ENCODE data around the gene KCNC3.

Gene KCNC3

DNA sequence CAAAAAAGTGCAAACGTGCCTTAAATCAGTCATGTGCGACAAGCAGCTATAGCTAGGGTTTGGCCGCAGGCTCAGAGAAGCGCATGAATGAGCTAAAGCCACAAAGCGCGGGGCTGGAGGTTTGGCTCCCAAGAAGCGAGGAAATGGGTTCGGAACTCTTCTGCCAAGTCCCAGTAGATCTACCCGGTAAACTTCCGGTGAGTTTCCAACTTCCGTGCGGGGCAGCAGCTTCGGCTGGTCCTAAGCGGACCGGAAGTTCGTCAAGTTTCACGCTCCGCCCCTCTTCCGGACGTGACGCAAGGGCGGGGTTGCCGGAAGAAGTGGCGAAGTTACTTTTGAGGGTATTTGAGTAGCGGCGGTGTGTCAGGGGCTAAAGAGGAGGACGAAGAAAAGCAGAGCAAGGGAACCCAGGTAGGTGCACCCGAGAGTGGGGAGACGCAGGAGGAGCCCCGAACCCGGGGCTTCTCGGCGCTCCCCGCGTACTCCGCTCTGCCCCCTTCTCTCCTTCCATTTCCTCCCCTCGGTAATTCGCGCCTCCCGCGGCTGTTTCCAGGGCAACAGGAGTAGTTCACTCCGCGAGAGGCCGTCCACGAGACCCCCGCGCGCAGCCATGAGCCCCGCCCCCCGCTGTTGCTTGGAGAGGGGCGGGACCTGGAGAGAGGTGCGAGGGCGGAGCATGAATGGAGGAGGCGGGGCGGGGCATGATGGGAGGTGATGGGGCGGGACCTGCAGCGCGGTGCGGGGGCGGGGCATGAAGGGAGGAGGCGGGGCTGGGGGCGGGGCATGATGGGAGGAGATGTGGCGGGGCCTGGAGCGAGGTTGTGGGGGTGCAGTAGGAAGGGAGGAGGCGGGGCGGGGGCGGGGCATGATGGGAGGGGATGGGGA is 47.2 kb upstream of the KCNC3 start, which contains the start of gene NR1H2 (continued):
- TF ChIP-seq ZSCAN18 (tag by site-specific recombination; IDR thresholded peaks at IDR 0.05) (0 out of 2 replicates have a peak, but pooled peaks have one; percentile 8), ZNF510 (tag by site-specific recombination; IDR thresholded peaks at IDR 0.05; ENCODE audit: insufficient replicate concordance) (no peak), ZBTB11 (tag by site-specific recombination; conservative IDR thresholded peaks at IDR 0.05; ENCODE audit: low read depth) (peak; percentile 99), ZNF596 (tag by site-specific recombination; IDR thresholded peaks at IDR 0.05) (no peak), ZIC2 (tag by site-specific recombination; IDR thresholded peaks at IDR 0.05) (peak; percentile 42), PRDM10 (tag by site-specific recombination; IDR thresholded peaks at IDR 0.05) (peak; percentile 98), ZNF501 (tag by site-specific recombination; IDR thresholded peaks at IDR 0.05) (peak; percentile 86), ZBTB8A (tag by site-specific recombination; IDR thresholded peaks at IDR 0.05) (no peak), KLF1 (tag by site-specific recombination; IDR thresholded peaks at IDR 0.05) (peak; percentile 82), ZXDB (tag by site-specific recombination; IDR thresholded peaks at IDR 0.05) (peak; percentile 92), EGR2 (tag by site-specific recombination; IDR thresholded peaks at IDR 0.05; ENCODE audit: low read depth) (no peak), ZBTB21 (tag by site-specific recombination; IDR thresholded peaks at IDR 0.05) (peak; percentile 99), ZNF324 (tag by site-specific recombination; IDR thresholded peaks at IDR 0.05) (peak; percentile 71; the same call in 1 of the 2 replicates), ZSCAN30 (tag by site-specific recombination; IDR thresholded peaks at IDR 0.05) (peak; percentile 92; the same call in 1 of the 2 replicates), IKZF3 (tag by site-specific recombination; IDR thresholded peaks at IDR 0.05) (peak; percentile 45; the same call in 1 of the 2 replicates), ZNF2 (tag by site-specific recombination; IDR thresholded peaks at IDR 0.05) (peak; percentile 73; the same call in 1 of the 2 replicates), HOXA7 (CRISPR knock-in tag; IDR thresholded peaks at IDR 0.05; ENCODE audit: borderline replicate concordance) (no peak)
- TF ChIP-seq, protein P1, sequence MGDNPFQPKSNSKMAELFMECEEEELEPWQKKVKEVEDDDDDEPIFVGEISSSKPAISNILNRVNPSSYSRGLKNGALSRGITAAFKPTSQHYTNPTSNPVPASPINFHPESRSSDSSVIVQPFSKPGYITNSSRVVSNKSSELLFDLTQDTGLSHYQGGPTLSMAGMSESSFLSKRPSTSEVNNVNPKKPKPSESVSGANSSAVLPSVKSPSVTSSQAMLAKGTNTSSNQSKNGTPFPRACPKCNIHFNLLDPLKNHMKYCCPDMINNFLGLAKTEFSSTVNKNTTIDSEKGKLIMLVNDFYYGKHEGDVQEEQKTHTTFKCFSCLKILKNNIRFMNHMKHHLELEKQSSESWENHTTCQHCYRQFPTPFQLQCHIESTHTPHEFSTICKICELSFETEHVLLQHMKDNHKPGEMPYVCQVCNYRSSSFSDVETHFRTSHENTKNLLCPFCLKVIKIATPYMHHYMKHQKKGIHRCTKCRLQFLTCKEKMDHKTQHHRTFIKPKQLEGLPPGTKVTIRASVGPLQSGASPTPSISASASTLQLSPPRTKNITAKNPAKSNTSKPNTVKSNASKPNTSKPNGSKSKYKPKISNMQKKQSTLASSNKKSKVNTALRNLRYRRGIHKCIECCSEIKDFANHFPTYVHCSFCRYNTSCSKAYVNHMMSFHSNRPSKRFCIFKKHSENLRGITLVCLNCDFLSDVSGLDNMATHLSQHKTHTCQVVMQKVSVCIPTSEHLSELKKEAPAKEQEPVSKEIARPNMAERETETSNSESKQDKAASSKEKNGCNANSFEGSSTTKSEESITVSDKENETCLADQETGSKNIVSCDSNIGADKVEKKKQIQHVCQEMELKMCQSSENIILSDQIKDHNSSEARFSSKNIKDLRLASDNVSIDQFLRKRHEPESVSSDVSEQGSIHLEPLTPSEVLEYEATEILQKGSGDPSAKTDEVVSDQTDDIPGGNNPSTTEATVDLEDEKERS (tag by site-specific recombination; IDR thresholded peaks at IDR 0.05), result peak; percentile 8; the same call in 1 of the 2 replicates
- TF ChIP-seq, protein P2, sequence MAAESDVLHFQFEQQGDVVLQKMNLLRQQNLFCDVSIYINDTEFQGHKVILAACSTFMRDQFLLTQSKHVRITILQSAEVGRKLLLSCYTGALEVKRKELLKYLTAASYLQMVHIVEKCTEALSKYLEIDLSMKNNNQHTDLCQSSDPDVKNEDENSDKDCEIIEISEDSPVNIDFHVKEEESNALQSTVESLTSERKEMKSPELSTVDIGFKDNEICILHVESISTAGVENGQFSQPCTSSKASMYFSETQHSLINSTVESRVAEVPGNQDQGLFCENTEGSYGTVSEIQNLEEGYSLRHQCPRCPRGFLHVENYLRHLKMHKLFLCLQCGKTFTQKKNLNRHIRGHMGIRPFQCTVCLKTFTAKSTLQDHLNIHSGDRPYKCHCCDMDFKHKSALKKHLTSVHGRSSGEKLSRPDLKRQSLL (tag by site-specific recombination; IDR thresholded peaks at IDR 0.05), result peak; percentile 24; the same call in 1 of the 2 replicates
- TF ChIP-seq, protein P3, sequence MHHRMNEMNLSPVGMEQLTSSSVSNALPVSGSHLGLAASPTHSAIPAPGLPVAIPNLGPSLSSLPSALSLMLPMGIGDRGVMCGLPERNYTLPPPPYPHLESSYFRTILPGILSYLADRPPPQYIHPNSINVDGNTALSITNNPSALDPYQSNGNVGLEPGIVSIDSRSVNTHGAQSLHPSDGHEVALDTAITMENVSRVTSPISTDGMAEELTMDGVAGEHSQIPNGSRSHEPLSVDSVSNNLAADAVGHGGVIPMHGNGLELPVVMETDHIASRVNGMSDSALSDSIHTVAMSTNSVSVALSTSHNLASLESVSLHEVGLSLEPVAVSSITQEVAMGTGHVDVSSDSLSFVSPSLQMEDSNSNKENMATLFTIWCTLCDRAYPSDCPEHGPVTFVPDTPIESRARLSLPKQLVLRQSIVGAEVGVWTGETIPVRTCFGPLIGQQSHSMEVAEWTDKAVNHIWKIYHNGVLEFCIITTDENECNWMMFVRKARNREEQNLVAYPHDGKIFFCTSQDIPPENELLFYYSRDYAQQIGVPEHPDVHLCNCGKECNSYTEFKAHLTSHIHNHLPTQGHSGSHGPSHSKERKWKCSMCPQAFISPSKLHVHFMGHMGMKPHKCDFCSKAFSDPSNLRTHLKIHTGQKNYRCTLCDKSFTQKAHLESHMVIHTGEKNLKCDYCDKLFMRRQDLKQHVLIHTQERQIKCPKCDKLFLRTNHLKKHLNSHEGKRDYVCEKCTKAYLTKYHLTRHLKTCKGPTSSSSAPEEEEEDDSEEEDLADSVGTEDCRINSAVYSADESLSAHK (tag by site-specific recombination; IDR thresholded peaks at IDR 0.05), result 0 out of 2 replicates have a peak, but pooled peaks have one; percentile 23

Measured in HEK293 (cell line).